T1000 (cell line): ENCODE measurements around the gene CBLIF.
"Not testable (repeated sequence)": the region's sequence is repeated elsewhere in the genome, so short reads cannot be mapped to it uniquely, and the experiment has no call there.

Experiments
- DNase-seq: peaks from one replicate; lab custom pipeline; 2025; ENCODE audit warnings: mixed read lengths; lab: John Stamatoyannopoulos, UW

Gene CBLIF

GRCh38 chr11:59794417-59794816 is 50.9 kb downstream of the CBLIF start:
- DNase-seq = no peak

GRCh38 chr11:59792507-59792906 is 52.8 kb downstream of the CBLIF start:
- DNase-seq = no peak

GRCh38 chr11:59791639-59792038 is 53.7 kb downstream of the CBLIF start:
- DNase-seq = no peak

- no peak for DNase-seq
Observed at GRCh38 chr11:59787816-59788215, 57.5 kb downstream of the CBLIF start.

- no peak for DNase-seq
Observed at GRCh38 chr11:59787255-59787588, 58.1 kb downstream of the CBLIF start.

GRCh38 chr11:59785818-59786217 is 59.5 kb downstream of the CBLIF start:
- no peak for DNase-seq

GRCh38 chr11:59784441-59784840 is 60.9 kb downstream of the CBLIF start:
- not testable (repeated sequence) for DNase-seq

GRCh38 chr11:59783632-59784090 is 61.6 kb downstream of the CBLIF start:
- DNase-seq = no peak

GRCh38 chr11:59782080-59782479 is 63.2 kb downstream of the CBLIF start:
- no peak for DNase-seq

GRCh38 chr11:59779487-59779886 is 65.8 kb downstream of the CBLIF start:
- no peak for DNase-seq
